ENCODE data around the gene TM9SF1. TPM values are rescaled to one million over a fixed set of nuclear protein-coding genes. Genes with fewer than 3 reads are reported as not detected.
A peak's percentile ranks its signal among the peaks of the same experiment; 100 is the strongest.

The TM9SF1 gene
- 84.2 and 85.8 TPM in 2 replicates for total RNA-seq (2014; rRNA removed)
- 53.7 TPM for polyA plus RNA-seq (2012)

GRCh38 chr14:24195186-24196070, at the start of gene TM9SF1:
Gene TM9SF1 (minus strand): TSS chr14:24195441. CDS start chr14:24195019, 422 bp downstream.
- peak; percentile 84 for DNase-seq (ENCODE audit: low read depth)

DNA sequence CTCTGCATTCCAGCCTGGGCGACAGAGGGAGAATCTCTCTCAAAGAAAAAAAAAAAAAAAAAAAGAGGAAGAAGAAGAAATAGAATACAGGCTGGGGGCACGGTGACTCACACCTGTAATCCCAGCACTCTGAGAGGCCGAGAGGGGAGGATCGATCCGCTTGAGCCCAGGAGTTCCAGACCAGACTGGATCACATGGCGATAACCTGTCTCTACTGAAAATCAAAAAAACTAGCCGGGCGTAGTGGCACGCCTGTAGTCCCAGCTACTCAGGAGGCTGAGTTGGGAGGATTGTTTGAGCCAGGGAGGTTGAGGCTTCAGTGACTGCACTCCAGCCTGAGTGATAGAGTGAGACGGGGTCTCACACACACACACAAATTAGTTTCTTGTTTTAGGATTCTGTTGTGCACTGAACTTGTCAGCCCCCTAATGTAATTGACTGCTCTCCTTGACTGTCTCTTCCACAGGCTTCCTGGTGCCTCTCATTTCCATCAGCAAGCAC, 48.1 kb upstream of the TM9SF1 start:
- no peak for DNase-seq (ENCODE audit: low read depth)

- DNase-seq (ENCODE audit: low read depth): peak; percentile 87
These were observed 46.7 kb upstream of the TM9SF1 start for GRCh38 chr14:24241829-24242443.

- no peak for DNase-seq (ENCODE audit: low read depth)
These were observed 45.1 kb upstream of the TM9SF1 start for GRCh38 chr14:24240110-24240918.

DNA sequence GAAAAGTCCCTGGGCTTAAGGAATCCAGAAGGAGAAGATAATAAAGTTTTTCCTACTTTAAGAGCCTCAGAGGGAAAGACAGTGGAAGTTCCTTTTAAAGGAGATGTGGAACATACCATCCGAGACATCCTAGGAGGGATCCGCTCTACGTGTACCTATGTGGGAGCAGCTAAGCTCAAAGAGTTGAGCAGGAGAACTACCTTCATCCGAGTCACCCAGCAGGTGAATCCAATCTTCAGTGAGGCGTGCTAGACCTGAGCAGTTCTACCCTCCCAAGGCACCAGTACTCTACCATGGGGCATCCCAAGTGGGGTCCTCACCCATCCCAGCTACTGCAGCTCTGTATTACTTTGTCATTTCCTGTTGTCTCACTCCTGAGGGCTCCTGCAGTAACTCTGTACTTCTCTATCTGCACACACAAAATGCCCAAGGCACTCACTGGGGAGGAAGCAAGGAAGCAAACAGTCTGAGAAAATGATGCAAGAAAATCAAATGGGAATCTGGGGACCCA, 43.3 kb upstream of the TM9SF1 start:
- DNase-seq (ENCODE audit: low read depth): no peak

DNA sequence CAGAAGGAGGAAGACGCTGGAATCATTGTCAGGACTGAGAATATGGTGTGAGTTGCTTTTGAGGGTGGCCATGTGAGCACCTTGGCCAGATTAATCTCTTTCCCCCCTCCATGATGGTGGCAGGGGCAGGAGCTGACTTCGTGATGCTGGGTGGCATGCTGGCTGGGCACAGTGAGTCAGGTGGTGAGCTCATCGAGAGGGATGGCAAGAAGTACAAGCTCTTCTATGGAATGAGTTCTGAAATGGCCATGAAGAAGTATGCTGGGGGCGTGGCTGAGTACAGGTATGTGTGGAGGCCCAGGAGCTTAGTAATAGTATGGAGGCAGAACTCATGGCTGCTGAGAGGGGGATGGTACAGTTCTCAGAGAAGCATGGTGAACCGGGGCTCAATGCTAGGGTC, 42.9 kb upstream of the TM9SF1 start:
- no peak for DNase-seq (ENCODE audit: low read depth)

DNA sequence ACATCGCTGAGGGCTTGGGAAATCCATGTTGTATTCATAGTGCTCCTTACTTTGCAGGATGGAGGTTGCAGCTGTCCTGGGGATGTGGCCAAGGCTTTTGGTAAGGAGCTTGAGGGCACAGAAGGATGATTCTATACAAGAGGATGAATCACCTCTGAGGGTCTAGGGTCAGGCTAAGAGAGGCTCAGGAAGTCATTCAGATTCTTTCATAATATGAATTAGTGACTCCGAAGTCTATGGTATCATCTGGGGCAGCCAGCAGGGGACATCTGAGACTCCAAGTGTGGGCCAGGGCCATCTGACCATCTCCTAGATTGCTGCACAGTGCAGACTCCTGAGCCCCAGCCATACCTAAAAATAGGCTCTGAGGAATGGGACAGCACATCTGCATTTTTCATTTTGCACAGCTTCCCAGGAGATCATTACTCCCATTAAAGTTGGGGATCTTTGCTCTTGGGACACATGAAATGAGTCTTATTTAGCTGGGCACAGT, 42.3 kb upstream of the TM9SF1 start:
- DNase-seq (ENCODE audit: low read depth): peak; percentile 65

GRCh38 chr14:24236689-24237462, 41.6 kb upstream of the TM9SF1 start:
- no peak for DNase-seq (ENCODE audit: low read depth)

DNA sequence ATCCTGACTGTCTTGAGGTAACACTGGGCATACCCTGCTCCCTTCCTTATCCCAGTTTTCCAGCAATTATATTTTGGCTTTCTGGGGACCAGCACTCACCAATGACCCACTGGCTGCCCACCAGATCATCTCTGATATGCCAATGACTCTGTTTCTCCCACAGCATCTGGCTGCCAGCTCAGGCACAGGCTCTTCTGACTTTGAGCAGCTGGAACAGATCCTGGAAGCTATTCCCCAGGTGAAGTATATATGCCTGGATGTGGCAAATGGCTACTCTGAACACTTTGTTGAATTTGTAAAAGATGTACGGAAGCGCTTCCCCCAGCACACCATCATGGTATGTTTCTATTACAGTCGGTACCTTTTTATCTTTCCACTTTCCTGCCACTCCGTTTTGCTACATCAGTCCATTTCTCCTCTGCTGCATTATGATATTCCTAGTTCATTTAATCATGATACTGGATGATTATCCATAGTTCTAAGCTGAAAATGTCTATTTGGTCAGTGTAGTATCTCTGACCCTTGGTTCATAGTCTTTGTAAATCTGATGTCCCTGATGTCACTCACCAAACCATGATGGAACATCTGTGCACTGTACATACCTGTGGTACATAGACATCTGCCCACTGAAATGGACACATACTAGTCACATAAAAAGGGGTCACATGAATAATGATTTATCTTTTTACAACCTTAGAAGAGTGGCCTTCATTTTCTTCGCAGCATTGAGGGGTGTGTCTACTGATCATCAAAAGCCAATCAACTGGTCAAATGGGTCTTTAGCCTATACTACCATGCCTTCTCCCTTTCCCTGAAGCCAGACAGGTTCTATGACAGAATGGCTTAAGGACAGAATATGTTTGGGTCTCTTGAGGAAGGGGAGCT, 40.8 kb upstream of the TM9SF1 start:
- DNase-seq (ENCODE audit: low read depth): no peak

DNA sequence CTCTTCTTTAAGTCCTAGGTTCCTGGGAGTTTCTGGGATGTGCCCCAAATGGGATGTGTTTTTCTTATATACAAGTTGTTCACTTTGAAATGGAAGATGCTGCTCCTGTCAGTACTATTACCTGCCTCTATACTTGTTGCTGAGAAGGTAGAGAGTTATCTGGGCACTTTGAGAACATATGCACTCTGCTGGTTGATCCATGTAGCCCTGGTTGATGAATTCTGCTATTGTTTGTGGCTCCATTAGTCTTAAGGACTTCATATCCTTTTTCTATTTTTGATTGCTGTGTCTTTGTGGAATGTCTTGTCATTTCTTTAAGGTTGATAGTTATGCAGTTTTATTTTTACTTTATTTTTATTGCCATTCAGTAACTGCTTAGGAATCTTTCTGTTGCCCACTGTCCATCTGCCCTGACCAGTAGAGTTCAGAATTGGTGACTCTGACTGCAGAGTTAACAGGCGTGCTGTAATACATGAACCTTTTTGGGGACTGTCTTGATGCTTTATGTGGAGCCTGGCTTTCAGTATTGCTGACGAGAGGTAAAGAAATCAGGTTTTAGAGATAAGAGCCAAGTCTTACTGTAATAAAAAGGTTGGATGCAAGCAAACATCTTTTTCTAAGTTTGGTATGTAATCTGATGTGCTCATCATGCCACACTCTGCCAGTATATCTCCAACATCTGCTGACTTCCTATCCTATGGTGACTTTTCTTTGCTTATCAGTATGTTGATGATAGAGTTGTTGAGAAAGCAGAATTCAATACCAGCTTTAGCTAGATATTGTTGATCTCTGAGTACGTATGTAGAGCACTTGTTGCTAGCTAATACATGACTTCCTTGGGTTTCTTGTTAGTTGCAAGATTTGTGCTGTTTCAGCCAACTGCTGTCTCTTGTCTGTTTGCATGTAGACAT, 39.1 kb upstream of the TM9SF1 start:
- no peak for DNase-seq (ENCODE audit: low read depth)

DNA sequence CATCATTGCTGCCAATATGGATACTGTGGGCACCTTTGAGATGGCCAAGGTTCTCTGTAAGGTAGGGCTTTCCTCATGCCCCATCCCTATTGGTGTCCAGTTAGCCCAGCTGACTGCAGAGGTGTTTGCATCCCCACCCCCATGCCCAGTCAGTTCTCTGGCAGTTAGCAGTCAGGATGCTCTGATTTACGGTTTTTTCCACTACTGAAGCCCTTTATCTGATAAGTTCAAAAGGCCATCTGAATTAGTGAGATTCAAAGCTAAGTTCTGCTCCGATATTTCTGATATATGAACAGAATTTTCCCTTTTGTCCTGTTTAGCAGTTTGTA, 38.3 kb upstream of the TM9SF1 start:
- DNase-seq (ENCODE audit: low read depth): no peak

- DNase-seq (ENCODE audit: low read depth): peak; percentile 5
These were observed 37.6 kb upstream of the TM9SF1 start, which contains the start of gene GMPR2 for GRCh38 chr14:24232645-24233537. Gene GMPR2 (plus strand): TSS chr14:24232929. CDS start chr14:24233254, 325 bp downstream.

DNA sequence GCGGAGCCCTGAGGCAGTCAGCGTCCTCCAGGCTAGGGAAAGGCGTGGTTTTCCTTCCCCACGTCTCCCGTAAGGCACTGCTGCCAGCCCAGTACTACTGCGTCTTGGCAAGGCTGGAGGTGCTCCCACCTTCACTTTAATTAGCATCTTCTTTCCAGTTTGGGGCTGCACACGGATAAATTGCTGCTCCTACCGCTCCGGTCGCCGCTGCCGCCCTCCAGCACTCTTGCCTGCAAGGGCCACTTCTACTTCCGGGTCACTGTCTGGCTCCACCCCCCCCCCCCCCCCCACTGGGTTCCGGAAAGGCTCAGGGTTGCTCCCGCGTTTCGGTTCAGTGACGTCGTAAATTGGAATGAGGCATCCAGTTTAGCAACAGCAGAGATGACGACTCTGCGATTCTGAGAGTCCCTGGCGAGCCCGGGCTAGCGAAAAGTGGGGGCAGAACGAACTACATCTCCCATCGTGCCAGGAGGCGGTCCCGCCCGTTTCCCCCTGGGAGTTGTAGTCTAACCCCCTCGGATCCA, 36.9 kb upstream of the TM9SF1 start, which contains the start of gene NEDD8:
Gene NEDD8 (minus strand): TSS at position 247 of the 524 bp plus-strand sequence. CDS start 100 bp downstream, at position 147.
- peak; percentile 98 for DNase-seq (ENCODE audit: low read depth)

DNA sequence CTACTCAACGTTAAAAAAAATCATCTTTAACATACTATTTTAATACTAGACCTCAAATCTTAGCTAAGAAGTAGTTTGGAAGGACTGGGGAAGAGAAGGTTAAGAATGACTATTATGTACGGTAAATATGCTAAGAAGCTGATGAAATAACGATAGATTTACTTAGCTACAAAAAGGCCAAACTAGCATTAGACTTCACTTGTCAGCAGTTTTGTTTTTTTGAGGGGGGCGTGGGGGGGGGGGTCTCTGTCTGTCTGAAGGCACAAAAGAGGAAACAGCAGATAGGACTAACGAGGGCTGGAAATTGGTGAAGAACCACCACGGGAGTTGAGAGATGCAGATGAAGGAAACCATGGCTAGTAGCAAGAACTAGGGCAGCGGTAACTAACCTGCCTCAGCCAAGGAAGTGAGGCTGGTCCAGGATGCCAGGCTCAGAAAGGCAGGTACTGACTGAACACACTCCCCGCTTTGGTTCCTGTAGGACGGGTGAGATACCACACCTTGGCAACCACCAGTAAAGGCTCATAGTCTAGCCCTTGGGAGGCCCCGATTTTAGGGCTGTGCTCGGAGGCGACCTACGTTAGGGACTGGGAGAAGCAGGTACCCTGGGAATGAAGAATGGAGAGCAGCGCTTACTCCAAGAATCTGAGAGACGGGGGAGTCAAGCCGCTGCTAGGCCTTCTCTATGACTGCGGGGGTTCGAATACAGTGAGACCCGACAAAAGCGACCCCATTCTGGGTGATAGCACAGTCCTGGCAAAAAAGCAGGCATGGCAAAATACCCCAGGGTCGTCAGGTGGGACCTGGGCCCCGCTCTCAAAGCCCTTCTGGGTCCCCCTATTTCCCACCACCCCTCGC, 36.3 kb upstream of the TM9SF1 start:
- no peak for DNase-seq (ENCODE audit: low read depth)

DNA sequence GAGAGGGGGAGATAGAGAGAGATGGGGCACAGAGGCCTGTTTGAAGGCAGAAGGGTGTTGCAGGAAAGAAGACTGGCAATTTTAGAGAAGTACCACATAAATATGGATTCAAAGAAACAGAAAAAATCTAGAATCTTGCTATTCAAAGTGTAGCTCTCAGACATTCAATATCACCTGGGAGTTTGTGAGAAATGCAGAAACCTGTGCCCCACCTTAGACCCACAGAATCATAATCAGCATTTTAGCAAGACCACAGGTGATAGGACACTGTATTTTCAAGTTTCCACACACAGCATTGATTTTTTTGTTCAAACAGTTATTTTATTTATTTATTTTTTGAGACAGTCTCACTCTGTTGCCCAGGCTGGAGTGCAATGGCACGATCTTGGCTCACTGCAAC, 33.7 kb upstream of the TM9SF1 start:
- no peak for DNase-seq (ENCODE audit: low read depth)

GRCh38 chr14:24226473-24226872, 31.2 kb upstream of the TM9SF1 start:
- no peak for DNase-seq (ENCODE audit: low read depth)

Measured in LHCN-M2 (cell line).